GM12872 (cell line): ENCODE data around the gene SMIM5.

Source experiments
- CTCF ChIP-seq: IDR thresholded peaks from 3 replicates; pipeline ENCODE4 v1.5.1; 2011; ENCODE audit warnings: low read depth, mild to moderate bottlenecking, low read length, moderate library complexity; ENCODE audit not compliant: insufficient read depth

Gene SMIM5

GRCh38 chr17:75607086-75607485 lies 26.1 kb upstream of the SMIM5 start:
- no peak for TF ChIP-seq CTCF

GRCh38 chr17:75610103-75610984 lies 22.9 kb upstream of the SMIM5 start:
- no peak for TF ChIP-seq CTCF

GRCh38 chr17:75611851-75612429 lies 21.3 kb upstream of the SMIM5 start:
- TF ChIP-seq CTCF = no peak

GRCh38 chr17:75612906-75613626 lies 20.2 kb upstream of the SMIM5 start:
- no peak for TF ChIP-seq CTCF

- peak; percentile 31; the same call in 1 of the 3 replicates for TF ChIP-seq CTCF
Observed at GRCh38 chr17:75614006-75614405, 19.2 kb upstream of the SMIM5 start.

- TF ChIP-seq CTCF = no peak
Observed at GRCh38 chr17:75614556-75615270, 18.5 kb upstream of the SMIM5 start.

GRCh38 chr17:75615301-75615700 lies 17.9 kb upstream of the SMIM5 start:
- 0 out of 3 replicates have a peak, but pooled peaks have one; percentile 6 for TF ChIP-seq CTCF
